Tibial nerve (tissue), 4 donors: ENCODE data around the gene ATP9B.

Source experiments
- CTCF ChIP-seq, 5 experiments: fragments of 200-600 bp in 3 of 5; fragments of 450-650 bp in 2 of 5; sonication (generic) in 3 of 5; IDR thresholded peaks; one replicate each; pipeline ENCODE4 v1.5.1; 2016 to 2019; ENCODE audit warnings: antibody characterized with exemption in 5 of 5, mild to moderate bottlenecking in 3 of 5, moderate library complexity in 2 of 5
- EP300 ChIP-seq, 2 donors: sonication (generic); formaldehyde crosslinking; IDR thresholded peaks; one replicate each; pipeline ENCODE4 v1.6.1; 2017; ENCODE audit warnings: antibody characterized with exemption in 2 of 2, mild to moderate bottlenecking in 1 of 2
- POLR2A ChIP-seq, 2 donors: fragments of 450-650 bp; IDR thresholded peaks; one replicate each; pipeline ENCODE4 v1.6.1; 2017; ENCODE audit warnings: antibody characterized with exemption in 2 of 2, mild to moderate bottlenecking in 2 of 2, moderate library complexity in 2 of 2

- TF ChIP-seq CTCF (IDR thresholded peaks at IDR 0.05) (no peak), EP300 (IDR thresholded peaks at IDR 0.05) (no peak), POLR2A (IDR thresholded peaks at IDR 0.05) (no peak)
Observed at GRCh38 chr18:79199691-79200374, 130.6 kb downstream of the ATP9B start.
